Measurements from ENCODE around the gene PDK1.

The PDK1 gene

DNA sequence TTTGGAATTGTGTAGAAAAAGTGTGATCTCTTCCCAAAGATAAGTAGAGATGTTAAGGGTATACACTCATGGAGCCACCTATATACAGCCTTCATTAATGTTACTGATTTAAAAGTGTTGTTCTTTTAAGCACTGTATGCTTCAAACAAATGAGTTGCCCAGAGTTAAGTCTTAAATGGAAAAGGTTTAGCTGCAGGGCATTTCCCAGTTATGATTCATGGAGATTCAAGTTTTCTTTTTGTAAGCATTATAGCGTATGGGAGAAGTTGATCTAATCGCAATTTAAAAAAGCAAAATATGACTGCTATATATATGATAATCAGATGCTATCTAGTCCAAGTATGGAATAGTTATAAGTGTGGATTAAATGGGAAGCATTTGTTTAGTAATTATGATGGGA, 4.8 kb downstream of the PDK1 start:
- Histone ChIP-seq H3K9me2 (replicated peaks; ENCODE audit: insufficient read depth, low read length) (no peaks in the 10 kb centered on the region), H3F3A (ENCODE audit: insufficient read depth) (0 out of 2 replicates have a peak, but pooled peaks cover 3% of the 10 kb centered on the region), H3K27ac (ENCODE audit: low read depth, low read length) (no peak overlapping the region), H3K4me2 (ENCODE audit: low read depth, low read length, poor library complexity, severe bottlenecking) (no peak overlapping the region), H3K4me3 (ENCODE audit: insufficient read depth, low read length, poor library complexity, severe bottlenecking) (no peak overlapping the region), H3K36me3 (ENCODE audit: low read length) (peaks cover 27% of the 10 kb centered on the region; the same call in 1 of the 2 replicates), H3K27me3 (ENCODE audit: low read length) (no peaks in the 10 kb centered on the region), H3K9me3 (ENCODE audit: insufficient read depth, low read length) (no peaks in the 10 kb centered on the region), H4K20me1 (ENCODE audit: low read depth, low read length) (no peaks in the 10 kb centered on the region), H3K9ac (ENCODE audit: low read length) (no peak overlapping the region), H2AFZ (ENCODE audit: low read depth, low read length, severe bottlenecking) (no peak overlapping the region), H3K79me2 (ENCODE audit: insufficient read depth, low read length) (peaks cover 32% of the 10 kb centered on the region)
- TF ChIP-seq, protein P1, sequence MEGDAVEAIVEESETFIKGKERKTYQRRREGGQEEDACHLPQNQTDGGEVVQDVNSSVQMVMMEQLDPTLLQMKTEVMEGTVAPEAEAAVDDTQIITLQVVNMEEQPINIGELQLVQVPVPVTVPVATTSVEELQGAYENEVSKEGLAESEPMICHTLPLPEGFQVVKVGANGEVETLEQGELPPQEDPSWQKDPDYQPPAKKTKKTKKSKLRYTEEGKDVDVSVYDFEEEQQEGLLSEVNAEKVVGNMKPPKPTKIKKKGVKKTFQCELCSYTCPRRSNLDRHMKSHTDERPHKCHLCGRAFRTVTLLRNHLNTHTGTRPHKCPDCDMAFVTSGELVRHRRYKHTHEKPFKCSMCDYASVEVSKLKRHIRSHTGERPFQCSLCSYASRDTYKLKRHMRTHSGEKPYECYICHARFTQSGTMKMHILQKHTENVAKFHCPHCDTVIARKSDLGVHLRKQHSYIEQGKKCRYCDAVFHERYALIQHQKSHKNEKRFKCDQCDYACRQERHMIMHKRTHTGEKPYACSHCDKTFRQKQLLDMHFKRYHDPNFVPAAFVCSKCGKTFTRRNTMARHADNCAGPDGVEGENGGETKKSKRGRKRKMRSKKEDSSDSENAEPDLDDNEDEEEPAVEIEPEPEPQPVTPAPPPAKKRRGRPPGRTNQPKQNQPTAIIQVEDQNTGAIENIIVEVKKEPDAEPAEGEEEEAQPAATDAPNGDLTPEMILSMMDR (IDR thresholded peaks at IDR 0.05; ENCODE audit: insufficient read depth, low read length, poor library complexity, severe bottlenecking): no peak
- no peak for TF ChIP-seq EZH2phosphoT487 (conservative IDR thresholded peaks at IDR 0.05; ENCODE audit: low read length)

DNA sequence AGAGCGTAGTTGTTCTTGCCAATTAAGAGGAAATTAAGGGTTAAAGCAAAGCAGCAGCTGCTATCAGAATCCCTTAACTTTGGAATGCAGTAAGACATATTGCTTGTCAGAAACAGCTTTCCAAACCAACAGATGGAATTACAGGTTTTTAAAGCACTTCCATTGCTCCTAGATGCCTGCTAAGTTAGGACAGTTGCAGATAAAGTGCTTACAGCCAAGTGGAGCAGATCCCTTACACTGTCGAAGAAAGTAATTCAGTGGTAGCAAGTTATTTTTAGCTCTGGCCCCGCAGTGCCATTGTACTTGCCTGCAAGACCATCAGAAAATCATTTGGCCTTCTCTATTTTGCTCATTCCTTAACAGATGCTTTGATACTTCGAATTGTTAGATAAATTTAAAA, 5.4 kb downstream of the PDK1 start:
- H3K9me3 ChIP-seq (ENCODE audit: insufficient read depth, low read length): no peaks in the 10 kb centered on the region
- H2AFZ ChIP-seq (ENCODE audit: low read depth, low read length, severe bottlenecking): no peak overlapping the region
- H3K9ac ChIP-seq (ENCODE audit: low read length): no peak overlapping the region
- no peaks in the 10 kb centered on the region for H3K9me2 ChIP-seq (replicated peaks; ENCODE audit: insufficient read depth, low read length)
- no peak overlapping the region for H3K4me3 ChIP-seq (ENCODE audit: insufficient read depth, low read length, poor library complexity, severe bottlenecking)
- no peak for TF ChIP-seq EZH2phosphoT487 (conservative IDR thresholded peaks at IDR 0.05; ENCODE audit: low read length)
- TF ChIP-seq, protein P1 (IDR thresholded peaks at IDR 0.05; ENCODE audit: insufficient read depth, low read length, poor library complexity, severe bottlenecking): no peak
- H3K79me2 ChIP-seq (ENCODE audit: insufficient read depth, low read length): peaks cover 32% of the 10 kb centered on the region
- H4K20me1 ChIP-seq (ENCODE audit: low read depth, low read length): no peaks in the 10 kb centered on the region
- no peak overlapping the region for H3K4me2 ChIP-seq (ENCODE audit: low read depth, low read length, poor library complexity, severe bottlenecking)
- 0 out of 2 replicates have a peak, but pooled peaks cover 3% of the 10 kb centered on the region for H3F3A ChIP-seq (ENCODE audit: insufficient read depth)
- no peaks in the 10 kb centered on the region for H3K27me3 ChIP-seq (ENCODE audit: low read length)
- peaks cover 28% of the 10 kb centered on the region; the same call in 1 of the 2 replicates for H3K36me3 ChIP-seq (ENCODE audit: low read length)
- no peak overlapping the region for H3K27ac ChIP-seq (ENCODE audit: low read depth, low read length)

DNA sequence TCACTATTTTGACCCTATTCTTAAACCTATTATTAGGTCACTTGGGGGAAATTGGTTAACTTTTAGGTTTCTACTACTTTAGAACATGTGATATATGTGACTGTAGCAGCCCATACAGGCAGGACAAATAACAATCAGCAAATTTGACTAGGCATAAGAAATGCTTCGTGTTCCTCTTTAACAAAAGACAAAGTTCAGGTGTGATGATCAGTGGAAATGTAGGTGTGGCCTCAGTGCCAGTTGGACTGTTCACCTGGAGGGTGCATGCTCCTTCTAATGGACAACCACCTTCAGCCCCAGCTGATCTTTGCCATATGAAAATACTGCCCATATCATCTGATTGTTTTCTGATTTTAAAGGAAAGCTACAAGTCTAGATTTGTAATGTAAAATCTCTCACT, 6.4 kb downstream of the PDK1 start:
- H3K4me2 ChIP-seq (ENCODE audit: low read depth, low read length, poor library complexity, severe bottlenecking): no peak overlapping the region
- no peak overlapping the region for H3K9ac ChIP-seq (ENCODE audit: low read length)
- H3K9me2 ChIP-seq (replicated peaks; ENCODE audit: insufficient read depth, low read length): no peaks in the 10 kb centered on the region
- peaks cover 23% of the 10 kb centered on the region for H3K79me2 ChIP-seq (ENCODE audit: insufficient read depth, low read length)
- no peak overlapping the region for H2AFZ ChIP-seq (ENCODE audit: low read depth, low read length, severe bottlenecking)
- peaks cover 36% of the 10 kb centered on the region; the same call in 1 of the 2 replicates for H3K36me3 ChIP-seq (ENCODE audit: low read length)
- H3K4me3 ChIP-seq (ENCODE audit: insufficient read depth, low read length, poor library complexity, severe bottlenecking): no peak overlapping the region
- H3K27ac ChIP-seq (ENCODE audit: low read depth, low read length): no peak overlapping the region
- H3K9me3 ChIP-seq (ENCODE audit: insufficient read depth, low read length): no peaks in the 10 kb centered on the region
- H3K27me3 ChIP-seq (ENCODE audit: low read length): no peaks in the 10 kb centered on the region
- H3F3A ChIP-seq (ENCODE audit: insufficient read depth): no peaks in the 10 kb centered on the region
- no peaks in the 10 kb centered on the region for H4K20me1 ChIP-seq (ENCODE audit: low read depth, low read length)
- TF ChIP-seq, protein P1 (IDR thresholded peaks at IDR 0.05; ENCODE audit: insufficient read depth, low read length, poor library complexity, severe bottlenecking): no peak
- no peak for TF ChIP-seq EZH2phosphoT487 (conservative IDR thresholded peaks at IDR 0.05; ENCODE audit: low read length)

Data from SU-DHL-6 (cell line).